HG02642 (cell line): ENCODE data around the gene SERPINB13.
"Not testable (repeated sequence)": the region's sequence is repeated elsewhere in the genome, so short reads cannot be mapped to it uniquely, and the experiment has no call there.

ENCODE experiments used
- ATAC-seq: cut with Tn5 transposase; IDR thresholded peaks from one replicate; pipeline ENCODE4 v1.9.1; 2021; ENCODE audit warnings: mild to moderate bottlenecking; ENCODE audit not compliant: unreplicated experiment, poor library complexity

The SERPINB13 gene

GRCh38 chr18:63642668-63643356 is 55.7 kb downstream of the SERPINB13 start:
- ATAC-seq: not testable (repeated sequence)

DNA sequence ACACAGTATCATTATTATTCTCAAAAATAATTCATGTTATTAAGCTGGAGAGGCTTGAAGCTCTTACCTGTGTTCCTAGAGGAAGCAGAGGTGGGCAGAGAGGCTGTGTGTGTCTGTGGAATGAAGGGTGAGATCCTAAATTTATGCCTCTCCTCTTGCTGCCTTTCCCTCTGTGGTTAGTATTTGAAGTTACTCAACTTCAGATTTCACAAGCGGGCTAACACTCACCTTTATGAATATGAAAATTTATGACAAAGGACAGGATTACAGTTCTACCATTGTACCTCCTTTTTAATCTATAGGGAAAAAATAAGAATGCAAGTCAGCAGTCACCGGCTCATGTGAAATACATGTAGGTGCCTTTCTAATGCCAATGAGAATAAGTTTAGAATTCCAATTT is 57.0 kb downstream of the SERPINB13 start, which contains the start of gene SERPINB4:
Gene SERPINB4, minus strand, starts transcription at position 115 of the 400 bp plus-strand sequence. CDS start 679 bp downstream, outside the sequence.
- ATAC-seq: not testable (repeated sequence)

- not testable (repeated sequence) for ATAC-seq
Measured at GRCh38 chr18:63644694-63645093, 57.6 kb downstream of the SERPINB13 start.

GRCh38 chr18:63646936-63647335 is 59.8 kb downstream of the SERPINB13 start:
- no peak for ATAC-seq

DNA sequence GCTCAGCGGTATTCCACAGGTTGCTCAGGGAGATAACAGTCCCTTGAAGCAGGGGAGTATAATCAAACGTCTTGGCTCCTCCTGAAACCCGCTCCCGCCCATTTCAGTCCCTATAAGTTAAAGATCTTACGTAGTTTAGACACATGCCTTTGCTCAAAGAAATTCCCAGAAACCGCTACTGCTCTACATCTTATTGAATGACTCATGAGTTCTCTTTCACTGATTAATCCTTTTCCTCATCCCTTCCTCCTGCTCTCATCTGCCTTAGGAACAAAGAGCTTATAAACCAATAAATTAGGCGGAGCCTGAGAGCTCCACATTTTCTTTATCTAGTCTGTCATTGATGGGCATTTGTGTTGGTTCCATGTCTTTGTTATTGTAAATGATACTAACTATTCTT is 61.1 kb downstream of the SERPINB13 start:
- no peak for ATAC-seq
